H9 (cell line): Measurements from ENCODE around the gene SUPT3H. TPM values are rescaled to one million over a fixed set of nuclear protein-coding genes. Genes with fewer than 3 reads are reported as not detected.

ENCODE experiments used
- DNase-seq: peaks from one replicate; pipeline ENCODE4 v3.0.0-alpha.2; 2017
- H2AFZ ChIP-seq: one replicate; pipeline ENCODE4 v1.6.1; 2013; ENCODE audit warnings: mild to moderate bottlenecking, low read length, control low read depth, moderate library complexity
- H2AK5ac ChIP-seq: 2 replicates; pipeline ENCODE4 v1.6.1; 2013; ENCODE audit warnings: low read length, control low read depth, mixed read lengths; ENCODE audit not compliant: insufficient read length
- H2BK120ac ChIP-seq: one replicate; pipeline ENCODE4 v1.6.1; 2013; ENCODE audit warnings: low read depth, mild to moderate bottlenecking, low read length, control low read depth, inconsistent platforms; ENCODE audit not compliant: poor library complexity, severe bottlenecking
- H2BK12ac ChIP-seq: 2 replicates; pipeline ENCODE4 v1.6.1; 2013; ENCODE audit warnings: low read length, control low read depth, mixed read lengths, low read depth; ENCODE audit not compliant: insufficient read length
- H2BK15ac ChIP-seq: 2 replicates; pipeline ENCODE4 v1.6.1; 2013; ENCODE audit warnings: low read depth, low read length, control low read depth
- H2BK20ac ChIP-seq: one replicate; pipeline ENCODE4 v1.6.1; 2013; ENCODE audit warnings: low read depth, mild to moderate bottlenecking, low read length, control low read depth, inconsistent platforms; ENCODE audit not compliant: poor library complexity, severe bottlenecking
- H2BK5ac ChIP-seq: 2 replicates; pipeline ENCODE4 v1.6.1; 2013; ENCODE audit warnings: low read length, control low read depth, mixed read lengths; ENCODE audit not compliant: insufficient read length
- H3K14ac ChIP-seq: 2 replicates; pipeline ENCODE4 v1.6.1; 2013; ENCODE audit warnings: low read length, control low read depth; ENCODE audit not compliant: insufficient read depth
- H3K18ac ChIP-seq: 2 replicates; pipeline ENCODE4 v1.6.1; 2013; ENCODE audit warnings: low read depth, mild to moderate bottlenecking, mixed read lengths, low read length, control low read depth; ENCODE audit not compliant: insufficient read length
- H3K23ac ChIP-seq: 2 replicates; pipeline ENCODE4 v1.6.1; 2013; ENCODE audit warnings: low read length, control low read depth, mixed read lengths, low read depth; ENCODE audit not compliant: insufficient read length
- H3K23me2 ChIP-seq: 2 replicates; pipeline ENCODE4 v1.6.1; 2013; ENCODE audit warnings: low read depth, mild to moderate bottlenecking, mixed read lengths, low read length, control low read depth; ENCODE audit not compliant: insufficient read length, poor library complexity, severe bottlenecking
- H3K27ac ChIP-seq: 2 replicates; pipeline ENCODE4 v1.5.1; 2013; ENCODE audit warnings: low read length, control low read depth, mixed read lengths, low read depth; ENCODE audit not compliant: insufficient read length
- H3K27me3 ChIP-seq: 2 replicates; pipeline ENCODE4 v1.6.1; 2013; ENCODE audit warnings: low read length, control low read depth, inconsistent platforms; ENCODE audit not compliant: insufficient read depth
- H3K4ac ChIP-seq: 2 replicates; pipeline ENCODE4 v1.6.1; 2013; ENCODE audit warnings: low read depth, mild to moderate bottlenecking, control low read depth, inconsistent platforms, low read length, moderate library complexity
- H3K4me1 ChIP-seq: 2 replicates; pipeline ENCODE4 v1.6.1; 2013; ENCODE audit warnings: low read length, control low read depth, inconsistent platforms; ENCODE audit not compliant: insufficient read depth
- H3K4me2 ChIP-seq: 2 replicates; pipeline ENCODE4 v1.6.1; 2013; ENCODE audit warnings: low read length, control low read depth, mixed read lengths; ENCODE audit not compliant: insufficient read length, insufficient read depth
- H3K56ac ChIP-seq: 2 replicates; pipeline ENCODE4 v1.6.1; 2013; ENCODE audit warnings: low read depth, mild to moderate bottlenecking, mixed read lengths, low read length, control low read depth; ENCODE audit not compliant: insufficient read length
- H3K79me1 ChIP-seq: 2 replicates; pipeline ENCODE4 v1.6.1; 2013; ENCODE audit warnings: low read depth, mild to moderate bottlenecking, moderate library complexity, low read length, control low read depth, inconsistent platforms; ENCODE audit not compliant: insufficient read depth, poor library complexity, severe bottlenecking
- H3K79me2 ChIP-seq: 2 replicates; pipeline ENCODE4 v1.6.1; 2013; ENCODE audit warnings: low read length, control low read depth, inconsistent platforms; ENCODE audit not compliant: insufficient read depth
- H3K9ac ChIP-seq: 2 replicates; pipeline ENCODE4 v1.6.1; 2013; ENCODE audit warnings: low read length, control low read depth, mixed read lengths; ENCODE audit not compliant: insufficient read length; ENCODE audit errors: extremely low read depth
- H3K9me3 ChIP-seq: one replicate; pipeline ENCODE4 v1.6.1; 2013; ENCODE audit warnings: low read depth, low read length, inconsistent platforms; ENCODE audit not compliant: control insufficient read depth
- H3T11ph ChIP-seq: one replicate; pipeline ENCODE4 v1.6.1; 2013; ENCODE audit warnings: mild to moderate bottlenecking, low read length, control low read depth, inconsistent platforms
- H4K20me1 ChIP-seq: one replicate; pipeline ENCODE4 v1.6.1; 2013; ENCODE audit not compliant: control insufficient read depth, insufficient read length, insufficient read depth
- H4K5ac ChIP-seq: 2 replicates; pipeline ENCODE4 v1.6.1; 2013; ENCODE audit warnings: low read depth, mild to moderate bottlenecking, mixed read lengths, low read length, control low read depth; ENCODE audit not compliant: insufficient read length
- H4K8ac ChIP-seq: replicated peaks from 2 replicates; pipeline ENCODE4 v1.6.1; 2013; ENCODE audit warnings: low read length, control low read depth, mixed read lengths, low read depth; ENCODE audit not compliant: insufficient read length
- H4K91ac ChIP-seq: 2 replicates; pipeline ENCODE4 v1.6.1; 2013; ENCODE audit warnings: low read depth, mild to moderate bottlenecking, moderate library complexity, mixed read lengths, low read length, control low read depth; ENCODE audit not compliant: insufficient read length
- H3K27ac Mint-ChIP-seq, 3 experiments: 2 replicates in 2 of 3; 3 replicates in 1 of 3; pipeline ENCODE4 v1.8.0; 2020 to 2021; ENCODE audit warnings: mixed read lengths in 3 of 3, mild to moderate bottlenecking in 1 of 3, moderate library complexity in 1 of 3
- H3K27me3 Mint-ChIP-seq: 2 replicates; pipeline ENCODE4 v1.8.0; 2021; ENCODE audit warnings: low read depth, mild to moderate bottlenecking, moderate library complexity, mixed read lengths
- H3K36me3 Mint-ChIP-seq, 3 experiments: 2 replicates in 2 of 3; 3 replicates in 1 of 3; pipeline ENCODE4 v1.8.0; 2020 to 2021; ENCODE audit warnings: low read depth in 3 of 3, mixed read lengths in 3 of 3; ENCODE audit not compliant: insufficient read depth in 1 of 3
- H3K4me1 Mint-ChIP-seq, 2 experiments: 2 replicates each; pipeline ENCODE4 v1.8.0; 2020; ENCODE audit warnings: mixed read lengths in 2 of 2
- H3K4me3 Mint-ChIP-seq, 2 experiments: 2 replicates in 1 of 2; 3 replicates in 1 of 2; pipeline ENCODE4 v1.8.0; 2020 to 2021; ENCODE audit warnings: mild to moderate bottlenecking in 2 of 2, mixed read lengths in 2 of 2, moderate library complexity in 1 of 2
- H3K9me3 Mint-ChIP-seq, 2 experiments: 2 replicates in 1 of 2; 3 replicates in 1 of 2; pipeline ENCODE4 v1.8.0; 2020; ENCODE audit warnings: mild to moderate bottlenecking in 2 of 2, mixed read lengths in 2 of 2, moderate library complexity in 1 of 2
- CTCF ChIP-seq: fragments of 200-600 bp; sonication (generic); conservative IDR thresholded peaks from 3 replicates; pipeline ENCODE4 v1.8.0; 2021; ENCODE audit warnings: antibody characterized with exemption, mild to moderate bottlenecking
- WGBS: extraction: QIAGEN DNeasy Blood & Tissue Kit; methylation state at CpG from one replicate; pipeline ENCODE4 v1.1.7; 2013; ENCODE audit warnings: missing lambda C conversion rate, low lambda C conversion rate, mixed read lengths; ENCODE audit not compliant: insufficient read length; ENCODE audit errors: extremely low coverage; 5-methylcytosine and 5-hydroxymethylcytosine counted together
- total RNA-seq: library from RNA; stranded (reverse); gene quantifications from 2 replicates; pipeline ENCODE4 v1.2.1, GENCODE V29; 2021

The SUPT3H gene
- total RNA-seq, 1 experiment from 2014 or later = 22.5 TPM

- WGBS = no CpG with 5 or more reads among the region's 1 CpG
- H3K36me3 Mint-ChIP-seq = peaks cover 22 to 51% (median 42%) of the 10 kb centered on the region in 3 experiments
- no peaks in the 10 kb centered on the region for H4K20me1 ChIP-seq
- H3K4ac ChIP-seq = no peak overlapping the region
- no peak overlapping the region for H4K5ac ChIP-seq
- no peak overlapping the region for H3K18ac ChIP-seq
- H3K9me3 ChIP-seq = no peaks in the 10 kb centered on the region
- H3K9me3 Mint-ChIP-seq = peaks cover 41 to 42% of the 10 kb centered on the region in 2 experiments
- no peaks in the 10 kb centered on the region for H3K79me2 ChIP-seq
- no peak overlapping the region for H2BK20ac ChIP-seq
- no peak overlapping the region for H3K23ac ChIP-seq
- no peak overlapping the region for H2BK15ac ChIP-seq
- no peak overlapping the region for H3K9ac ChIP-seq
- H3K27me3 ChIP-seq = no peaks in the 10 kb centered on the region
- no peak overlapping the region for H3K27ac Mint-ChIP-seq
- H3T11ph ChIP-seq = no peak overlapping the region
- no peak overlapping the region for H2BK5ac ChIP-seq
- H3K56ac ChIP-seq = no peak overlapping the region
- no peak overlapping the region for H3K4me3 Mint-ChIP-seq
- H3K27ac ChIP-seq = no peak overlapping the region
- no peak overlapping the region for H2BK120ac ChIP-seq
- no peak for TF ChIP-seq CTCF
- no peak overlapping the region for H2BK12ac ChIP-seq
- no peak overlapping the region for H4K91ac ChIP-seq
- no peak overlapping the region for H3K14ac ChIP-seq
- DNase-seq = no peak
- H3K23me2 ChIP-seq = no peaks in the 10 kb centered on the region
- peaks cover 7 to 8% of the 10 kb centered on the region in 2 experiments for H3K4me1 Mint-ChIP-seq
- no peaks in the 10 kb centered on the region for H3K27me3 Mint-ChIP-seq
- H3K79me1 ChIP-seq = no peaks in the 10 kb centered on the region
- H3K4me1 ChIP-seq = no peaks in the 10 kb centered on the region
- no peak overlapping the region for H4K8ac ChIP-seq
- no peak overlapping the region for H2AFZ ChIP-seq
- H3K4me2 ChIP-seq = no peak overlapping the region
- H2AK5ac ChIP-seq = no peak overlapping the region
Observed at GRCh38 chr6:45275358-45275757, 102.4 kb downstream of the SUPT3H start.
